GM12874 (cell line): ENCODE data around the gene FAM107B.

ENCODE experiments used
- CTCF ChIP-seq: IDR thresholded peaks from 2 replicates; pipeline ENCODE4 v1.5.1; 2011; ENCODE audit warnings: low read depth, mild to moderate bottlenecking, control low read depth, low read length, moderate library complexity; ENCODE audit not compliant: insufficient read depth

The FAM107B gene

GRCh38 chr10:14698111-14698828, 76.4 kb downstream of the FAM107B start:
- no peak for TF ChIP-seq CTCF

- no peak for TF ChIP-seq CTCF
These were observed 77.4 kb downstream of the FAM107B start for GRCh38 chr10:14697281-14697680.

- TF ChIP-seq CTCF: no peak
These were observed 77.9 kb downstream of the FAM107B start for GRCh38 chr10:14696821-14697220.

GRCh38 chr10:14695847-14696480, 78.7 kb downstream of the FAM107B start:
- TF ChIP-seq CTCF: no peak

GRCh38 chr10:14693891-14694290, 80.8 kb downstream of the FAM107B start:
- TF ChIP-seq CTCF: no peak

GRCh38 chr10:14692344-14693076, 82.2 kb downstream of the FAM107B start:
- TF ChIP-seq CTCF: no peak

- TF ChIP-seq CTCF: no peak
These were observed 83.3 kb downstream of the FAM107B start for GRCh38 chr10:14691359-14691758.
